Measurements from ENCODE around the gene ATP2A3. TPM values are rescaled to one million over a fixed set of nuclear protein-coding genes. Genes with fewer than 3 reads are reported as not detected.

ATP2A3 gene
- total RNA-seq, 1 experiment from 2014 or later, result 8.2 TPM

GRCh38 chr17:3922765-3923164 lies 41.5 kb downstream of the ATP2A3 start:
- Mint-ChIP-seq H3K4me3 (ENCODE audit: unreplicated experiment) (no peak overlapping the region), H3K27ac (ENCODE audit: unreplicated experiment) (no peak overlapping the region), H3K4me1 (ENCODE audit: low read depth, unreplicated experiment) (no peaks in the 10 kb centered on the region), H3K27me3 (ENCODE audit: insufficient read depth, unreplicated experiment) (no peaks in the 10 kb centered on the region), H3K36me3 (ENCODE audit: insufficient read depth, unreplicated experiment) (no peaks in the 10 kb centered on the region), H3K9me3 (ENCODE audit: unreplicated experiment) (no peaks in the 10 kb centered on the region)
- Histone ChIP-seq H3K4me3 (ENCODE audit: low read depth, low read length) (no peak overlapping the region), H3K9me3 (no peaks in the 10 kb centered on the region), H3K27me3 (replicated peaks; ENCODE audit: control insufficient read depth, insufficient read depth, low read length) (no peaks in the 10 kb centered on the region), H3K4me1 (peaks cover 7% of the 10 kb centered on the region; the same call in 1 of the 2 replicates), H3K36me3 (ENCODE audit: control insufficient read depth, insufficient read depth, low read length) (no peaks in the 10 kb centered on the region)
- ChIA-PET CTCF (no interaction called here), POLR2A (no interaction called here)
- DNase-seq, result no peak
- TF ChIP-seq CTCF (IDR thresholded peaks at IDR 0.05; ENCODE audit: insufficient read depth in 1 of 2, low read depth in 1 of 2, low read length in 1 of 2, severe bottlenecking in 1 of 2, unreplicated experiment in 1 of 2), result no peak
- intact Hi-C loops (cut with micrococcal nuclease; ENCODE audit: unreplicated experiment), result no loop called here
- BruUV-seq (replicated peaks), result no TSS peak

- Mint-ChIP-seq H3K36me3 (ENCODE audit: insufficient read depth, unreplicated experiment) (no peaks in the 10 kb centered on the region), H3K9me3 (ENCODE audit: unreplicated experiment) (no peaks in the 10 kb centered on the region), H3K27ac (ENCODE audit: unreplicated experiment) (no peak overlapping the region), H3K4me1 (ENCODE audit: low read depth, unreplicated experiment) (no peaks in the 10 kb centered on the region), H3K27me3 (ENCODE audit: insufficient read depth, unreplicated experiment) (no peaks in the 10 kb centered on the region), H3K4me3 (ENCODE audit: unreplicated experiment) (no peak overlapping the region)
- Histone ChIP-seq H3K4me1 (no peaks in the 10 kb centered on the region), H3K36me3 (ENCODE audit: control insufficient read depth, insufficient read depth, low read length) (no peaks in the 10 kb centered on the region), H3K9me3 (no peaks in the 10 kb centered on the region), H3K27me3 (replicated peaks; ENCODE audit: control insufficient read depth, insufficient read depth, low read length) (no peaks in the 10 kb centered on the region), H3K4me3 (ENCODE audit: low read depth, low read length) (no peak overlapping the region)
- CTCF ChIA-PET, result no interaction called here
- no peak for DNase-seq
- intact Hi-C loops (cut with micrococcal nuclease; ENCODE audit: unreplicated experiment), result no loop called here
- POLR2A ChIA-PET, result no interaction called here
- no peak for TF ChIP-seq CTCF (IDR thresholded peaks at IDR 0.05; ENCODE audit: insufficient read depth in 1 of 2, low read depth in 1 of 2, low read length in 1 of 2, severe bottlenecking in 1 of 2, unreplicated experiment in 1 of 2)
- no TSS peak for BruUV-seq (replicated peaks)
Observed at GRCh38 chr17:3921502-3922319, 42.5 kb downstream of the ATP2A3 start.

GRCh38 chr17:3921006-3921405 lies 43.2 kb downstream of the ATP2A3 start:
- H3K4me1 ChIP-seq, result no peaks in the 10 kb centered on the region
- Mint-ChIP-seq H3K27me3 (ENCODE audit: insufficient read depth, unreplicated experiment) (no peaks in the 10 kb centered on the region), H3K36me3 (ENCODE audit: insufficient read depth, unreplicated experiment) (no peaks in the 10 kb centered on the region), H3K4me3 (ENCODE audit: unreplicated experiment) (no peak overlapping the region), H3K4me1 (ENCODE audit: low read depth, unreplicated experiment) (no peaks in the 10 kb centered on the region), H3K27ac (ENCODE audit: unreplicated experiment) (no peak overlapping the region), H3K9me3 (ENCODE audit: unreplicated experiment) (no peaks in the 10 kb centered on the region)
- no TSS peak for BruUV-seq (replicated peaks)
- ChIA-PET CTCF (no interaction called here), POLR2A (no interaction called here)
- H3K36me3 ChIP-seq (ENCODE audit: control insufficient read depth, insufficient read depth, low read length), result no peaks in the 10 kb centered on the region
- H3K27me3 ChIP-seq (replicated peaks; ENCODE audit: control insufficient read depth, insufficient read depth, low read length), result no peaks in the 10 kb centered on the region
- DNase-seq, result no peak
- no peak overlapping the region for H3K4me3 ChIP-seq (ENCODE audit: low read depth, low read length)
- no peaks in the 10 kb centered on the region for H3K9me3 ChIP-seq
- intact Hi-C loops (cut with micrococcal nuclease; ENCODE audit: unreplicated experiment), result no loop called here
- no peak for TF ChIP-seq CTCF (IDR thresholded peaks at IDR 0.05; ENCODE audit: insufficient read depth in 1 of 2, low read depth in 1 of 2, low read length in 1 of 2, severe bottlenecking in 1 of 2, unreplicated experiment in 1 of 2)

Measured in Caco-2 (cell line).